Kidney epithelial cell (primary cell): ENCODE measurements around the gene TPT1. TPM values are rescaled to one million over a fixed set of nuclear protein-coding genes. Genes with fewer than 3 reads are reported as not detected.

ENCODE experiments used
- DNase-seq: peaks from one replicate; pipeline ENCODE4 v3.0.0-alpha.2; 2010; ENCODE audit warnings: low read depth
- H3K27me3 ChIP-seq: 2 replicates; pipeline ENCODE4 v1.6.0; 2011; ENCODE audit warnings: low read length; ENCODE audit not compliant: control insufficient read depth, insufficient read depth
- H3K36me3 ChIP-seq: 2 replicates; pipeline ENCODE4 v1.5.1; 2011; ENCODE audit warnings: low read length; ENCODE audit not compliant: control insufficient read depth, insufficient read depth
- H3K4me3 ChIP-seq: 2 replicates; pipeline ENCODE4 v1.5.1; 2011; ENCODE audit warnings: low read depth, mild to moderate bottlenecking, control low read depth, low read length
- total RNA-seq: library from RNA; depleted of rRNA; stranded (reverse); fragments of >200 nt; gene quantifications from 2 replicates; pipeline ENCODE4 v1.2.3, GENCODE V29; 2015
- TF ChIP-seq, protein P1 (sequence below): IDR thresholded peaks from 2 replicates; pipeline ENCODE4 v1.5.1; 2011; ENCODE audit warnings: mild to moderate bottlenecking, moderate library complexity, low read length, control low read depth, inconsistent platforms; ENCODE audit not compliant: insufficient read depth, poor library complexity, severe bottlenecking

TPT1 gene
- total RNA-seq, 1 donor from 2014 or later = 3,236 TPM

- no peaks in the 10 kb centered on the region for H3K36me3 ChIP-seq
- no peak overlapping the region for H3K4me3 ChIP-seq
- H3K27me3 ChIP-seq = no peaks in the 10 kb centered on the region
- TF ChIP-seq, protein P1, sequence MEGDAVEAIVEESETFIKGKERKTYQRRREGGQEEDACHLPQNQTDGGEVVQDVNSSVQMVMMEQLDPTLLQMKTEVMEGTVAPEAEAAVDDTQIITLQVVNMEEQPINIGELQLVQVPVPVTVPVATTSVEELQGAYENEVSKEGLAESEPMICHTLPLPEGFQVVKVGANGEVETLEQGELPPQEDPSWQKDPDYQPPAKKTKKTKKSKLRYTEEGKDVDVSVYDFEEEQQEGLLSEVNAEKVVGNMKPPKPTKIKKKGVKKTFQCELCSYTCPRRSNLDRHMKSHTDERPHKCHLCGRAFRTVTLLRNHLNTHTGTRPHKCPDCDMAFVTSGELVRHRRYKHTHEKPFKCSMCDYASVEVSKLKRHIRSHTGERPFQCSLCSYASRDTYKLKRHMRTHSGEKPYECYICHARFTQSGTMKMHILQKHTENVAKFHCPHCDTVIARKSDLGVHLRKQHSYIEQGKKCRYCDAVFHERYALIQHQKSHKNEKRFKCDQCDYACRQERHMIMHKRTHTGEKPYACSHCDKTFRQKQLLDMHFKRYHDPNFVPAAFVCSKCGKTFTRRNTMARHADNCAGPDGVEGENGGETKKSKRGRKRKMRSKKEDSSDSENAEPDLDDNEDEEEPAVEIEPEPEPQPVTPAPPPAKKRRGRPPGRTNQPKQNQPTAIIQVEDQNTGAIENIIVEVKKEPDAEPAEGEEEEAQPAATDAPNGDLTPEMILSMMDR = no peak
- no peak for DNase-seq
These were observed 50.9 kb downstream of the TPT1 start for GRCh38 chr13:45289936-45290563.

Other genes starting within 250 kb of the TPT1 start
- gene GTF2F2, start 220.7 kb downstream of the TPT1 start, total RNA-seq = 26.8 and 29.5 TPM in 2 replicates
- gene KCTD4, start 140.1 kb downstream of the TPT1 start, total RNA-seq = not detected in 2 replicates
- gene SLC25A30, start 77.2 kb upstream of the TPT1 start, total RNA-seq = 9.7 and 14.0 TPM in 2 replicates
- gene COG3, start 123.8 kb upstream of the TPT1 start, total RNA-seq = 23.1 and 32.3 TPM in 2 replicates